Stimulated activated naive CD4-positive, alpha-beta T cell treated with Interleukin-2 at 50 U/mL for 16 hours (primary cell): Measurements from ENCODE around the gene MAP3K9.
A peak's percentile ranks its signal among the peaks of the same experiment; 100 is the strongest.
"Not testable (repeated sequence)": the region's sequence is repeated elsewhere in the genome, so short reads cannot be mapped to it uniquely, and the experiment has no call there.

Experiments
- DNase-seq: peaks from one replicate; lab custom pipeline; 2025; lab: John Stamatoyannopoulos, UW

Gene MAP3K9

DNA sequence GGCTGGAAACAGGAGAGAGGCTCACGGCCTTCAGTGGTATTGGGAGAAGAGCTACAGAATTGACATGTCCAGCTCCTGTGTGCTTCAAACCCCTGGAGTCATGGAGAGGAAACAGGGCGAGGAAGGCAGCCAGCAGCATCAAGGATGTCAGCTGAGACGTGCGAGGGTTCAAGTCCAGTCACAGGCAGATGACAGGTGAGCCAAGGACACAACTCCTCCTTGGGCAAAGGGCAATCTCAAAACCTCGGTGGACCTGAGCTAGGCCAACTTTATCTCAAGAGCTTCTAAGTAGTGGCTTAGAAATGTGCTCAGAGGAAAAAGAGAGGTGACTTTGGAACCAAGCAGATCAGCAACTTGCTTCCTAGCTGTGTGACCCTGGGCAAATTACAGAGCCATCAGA is 86.0 kb downstream of the MAP3K9 start:
- no peak for DNase-seq

DNA sequence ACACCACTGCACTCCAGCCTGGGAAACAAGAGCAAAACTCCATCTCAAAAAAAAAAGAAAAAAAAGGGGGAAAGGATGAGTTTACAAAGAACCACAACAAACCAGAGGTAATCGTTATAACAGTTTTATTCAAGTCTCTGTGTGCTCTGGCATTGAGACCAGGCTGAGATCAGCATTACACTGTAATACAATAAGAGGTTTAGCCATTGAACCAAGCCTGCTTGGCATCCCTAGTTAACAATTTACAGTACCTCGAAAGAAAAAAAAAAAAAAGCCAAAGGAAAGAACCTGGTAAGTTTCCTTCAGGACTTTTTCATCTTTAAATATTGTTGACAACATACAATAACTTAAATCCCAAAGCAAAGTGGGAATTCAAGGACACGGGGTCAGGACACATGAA is 86.9 kb downstream of the MAP3K9 start:
- no peak for DNase-seq

DNA sequence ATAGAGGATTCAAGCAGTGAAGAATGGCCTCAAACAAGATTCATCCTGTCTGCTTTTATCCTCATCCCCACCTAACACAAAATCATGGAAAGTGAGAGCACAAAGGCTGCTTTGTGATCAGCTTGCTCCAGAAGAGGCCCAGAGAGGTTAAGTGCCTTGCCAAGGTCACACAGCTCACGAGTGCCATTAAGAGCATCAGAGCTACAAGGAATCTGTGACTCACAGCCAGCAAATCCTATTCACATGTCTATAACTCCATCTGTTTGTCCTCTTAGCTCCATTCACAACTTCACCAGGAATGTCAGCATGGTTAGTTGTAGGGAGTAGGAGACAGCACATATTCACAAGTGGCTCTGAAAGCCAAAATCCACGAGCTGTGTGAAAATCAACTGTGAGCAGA is 87.8 kb downstream of the MAP3K9 start:
- DNase-seq = no peak

DNA sequence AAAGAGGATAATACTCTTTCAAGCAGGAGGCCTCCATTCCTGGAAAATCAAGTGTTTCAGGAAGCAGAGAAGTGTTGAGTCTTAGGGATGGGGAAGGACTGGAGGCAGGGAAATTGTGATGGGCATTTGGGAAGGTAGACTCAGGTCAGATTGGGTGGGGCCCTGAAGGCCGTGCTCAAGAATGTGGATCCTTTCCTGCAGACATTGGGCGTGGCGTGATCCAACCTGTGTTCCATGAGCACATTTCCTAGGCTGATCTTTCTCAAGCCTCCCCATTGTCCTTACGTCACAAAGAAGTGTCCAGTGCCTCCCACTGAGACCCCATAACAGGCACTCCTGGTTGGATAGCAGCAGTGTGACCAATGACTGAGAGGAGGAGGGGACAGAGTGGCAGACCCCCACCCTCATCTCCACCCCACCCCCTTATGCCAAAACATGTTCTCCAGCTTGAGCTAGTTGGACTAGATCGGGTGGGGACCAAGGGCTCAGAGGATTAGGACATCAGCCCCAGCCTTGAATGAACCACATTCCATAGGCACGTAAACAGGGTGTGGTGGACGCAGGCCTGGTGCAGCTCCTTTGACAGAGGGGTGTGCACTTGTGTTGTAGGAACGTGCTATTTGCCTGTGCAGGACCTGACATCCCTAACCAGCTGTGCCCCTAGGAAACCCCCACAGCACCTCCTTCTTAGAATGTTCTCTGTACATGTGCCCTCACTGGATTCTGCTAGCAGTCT is 90.8 kb downstream of the MAP3K9 start:
- DNase-seq = no peak

DNA sequence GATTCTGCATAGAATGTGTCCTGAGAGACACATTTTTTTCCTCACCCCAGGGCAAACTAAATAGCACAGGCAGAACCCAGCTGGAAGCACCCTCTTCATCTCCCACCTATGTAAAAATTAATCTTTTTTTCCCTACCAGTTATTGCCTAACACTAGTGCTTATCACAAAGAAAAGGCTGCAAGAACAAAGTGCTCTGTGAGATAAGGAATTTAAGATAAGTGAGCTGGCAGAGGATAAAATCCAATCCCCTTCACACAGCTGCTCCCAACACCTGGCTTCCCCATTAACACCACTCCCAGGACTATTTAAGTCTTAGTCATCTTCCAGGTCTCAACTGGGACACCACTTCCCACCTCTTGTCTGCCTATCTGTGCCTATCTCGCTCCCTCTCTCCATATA is 92.4 kb downstream of the MAP3K9 start:
- no peak for DNase-seq

DNA sequence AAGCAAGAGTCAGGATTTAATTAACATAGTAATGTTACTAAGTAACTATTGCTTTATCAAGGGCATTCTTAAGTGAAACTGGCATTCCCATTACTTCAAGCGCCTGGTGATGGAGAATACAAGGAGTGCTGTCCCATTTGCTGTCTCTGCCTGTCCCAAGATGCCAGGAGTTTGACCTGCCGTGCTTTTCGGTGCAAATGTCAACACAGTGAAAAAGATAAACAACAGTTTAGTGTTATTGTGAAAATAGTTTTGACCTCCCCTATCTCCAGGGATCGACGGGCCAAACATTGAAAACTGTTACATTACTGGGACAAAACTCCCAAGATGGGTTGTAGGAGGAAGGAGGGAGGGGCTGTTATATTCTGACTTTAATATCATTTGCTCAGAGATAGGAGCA is 92.8 kb downstream of the MAP3K9 start:
- no peak for DNase-seq

DNA sequence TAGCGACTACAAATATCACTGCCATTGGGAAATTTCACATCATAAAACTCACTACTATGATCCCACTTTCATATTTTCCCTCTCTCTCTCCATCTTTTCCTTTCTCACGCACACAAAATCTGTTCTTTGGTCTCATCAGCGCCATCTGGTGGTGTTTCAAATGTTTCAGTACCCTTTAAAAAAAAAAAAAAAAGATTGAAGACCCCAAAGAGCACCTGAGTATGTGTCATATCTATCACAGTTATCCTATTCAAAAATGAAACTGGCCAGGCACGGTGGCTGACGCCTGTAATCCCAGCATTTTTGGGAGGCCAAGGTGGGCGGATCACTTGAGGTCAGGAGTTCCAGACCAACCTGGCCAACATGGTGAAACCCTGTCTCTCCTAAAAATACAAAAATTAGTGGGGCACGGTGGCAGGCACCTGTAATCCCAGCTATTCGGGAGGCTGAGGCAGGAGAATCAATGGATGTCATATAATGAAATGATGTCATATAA is 95.2 kb downstream of the MAP3K9 start:
- peak; percentile 12 for DNase-seq

DNA sequence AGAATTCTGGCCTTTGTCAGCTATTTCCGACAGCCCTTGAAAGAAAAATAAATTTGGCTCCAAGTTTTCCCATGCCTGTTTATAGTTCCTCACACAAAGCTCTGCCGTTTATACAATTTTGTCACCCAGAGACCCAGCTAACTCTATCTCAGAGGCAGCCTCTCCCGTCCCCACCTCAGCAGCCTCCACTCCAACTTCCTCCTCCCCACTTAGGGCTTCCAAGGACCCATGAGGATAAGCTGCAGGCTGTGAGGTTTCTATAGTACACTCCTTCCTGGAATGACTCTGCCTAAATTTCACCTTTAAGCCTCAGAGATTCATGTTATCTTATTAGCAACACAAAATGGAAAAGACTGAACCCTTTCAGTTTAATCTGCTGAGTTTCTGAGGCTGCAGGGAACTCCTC is 95.8 kb downstream of the MAP3K9 start:
- DNase-seq = no peak

DNA sequence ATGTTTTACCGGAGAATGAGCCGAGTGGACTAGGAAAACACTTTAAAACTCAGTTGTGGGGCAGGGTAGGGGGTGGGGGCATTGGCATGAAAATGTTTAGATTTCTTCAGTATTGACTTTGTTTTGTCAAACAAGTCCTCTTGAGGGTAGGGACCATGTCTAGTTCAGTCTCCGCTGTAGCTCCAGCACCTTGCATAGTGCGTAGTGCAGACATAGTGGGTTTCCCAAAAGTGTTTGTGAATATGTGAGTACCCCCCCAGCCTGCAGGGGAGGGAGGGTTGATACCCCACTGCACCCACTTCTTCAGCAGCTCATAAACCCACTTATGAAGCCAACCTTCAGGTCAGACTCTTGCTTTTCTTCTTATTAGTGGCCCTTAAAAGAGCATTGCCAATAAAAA is 96.2 kb downstream of the MAP3K9 start:
- DNase-seq = no peak

DNA sequence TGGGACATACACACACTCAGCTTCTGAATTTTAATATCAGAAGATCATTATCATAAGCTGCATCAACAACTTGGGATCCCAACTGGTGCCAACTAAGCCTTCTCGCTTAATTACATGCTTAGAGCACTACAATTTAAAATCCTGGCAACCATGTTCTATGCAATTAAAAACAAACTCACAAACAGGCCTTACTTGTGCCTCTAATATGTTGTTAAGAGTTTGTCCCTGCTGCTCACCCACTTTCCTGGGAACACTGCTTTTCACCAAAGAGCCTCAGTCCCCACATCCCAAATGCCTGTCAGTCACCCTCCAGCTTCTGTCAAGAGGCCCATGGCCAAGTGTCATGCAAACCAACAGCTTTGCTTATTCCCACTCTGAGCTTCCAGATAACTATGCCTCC is 97.9 kb downstream of the MAP3K9 start:
- DNase-seq = no peak

DNA sequence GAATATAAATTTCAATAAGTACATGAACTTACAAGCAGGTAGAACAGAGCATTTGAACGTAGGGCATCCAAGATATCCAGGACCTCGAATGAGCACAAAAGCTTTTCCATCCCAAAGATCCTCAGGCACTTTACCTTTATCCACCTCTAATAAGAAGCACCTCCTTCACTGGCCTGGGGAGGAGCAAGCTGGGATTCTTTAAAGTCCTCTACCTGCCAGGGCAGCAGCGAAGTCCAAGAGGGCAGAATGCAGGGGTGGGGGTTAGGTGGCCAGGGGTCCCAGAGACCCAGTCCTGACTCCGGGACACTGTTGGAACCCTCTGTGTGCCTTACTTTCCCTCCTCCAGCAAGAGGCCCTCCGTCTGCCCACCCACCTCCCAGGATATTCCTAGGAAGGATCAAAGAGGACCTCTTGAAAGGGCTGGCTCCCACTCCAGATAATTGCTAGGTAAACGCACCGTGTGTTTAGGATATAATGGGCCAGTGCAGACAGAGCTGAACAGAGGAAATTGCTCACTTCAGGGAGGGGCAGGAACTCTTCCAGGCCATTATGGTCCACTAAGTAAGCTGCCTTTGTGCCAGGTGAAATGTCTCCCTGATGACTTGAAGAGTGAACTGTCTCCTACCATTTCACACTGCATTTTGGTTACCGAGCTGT is 99.5 kb downstream of the MAP3K9 start:
- no peak for DNase-seq

DNA sequence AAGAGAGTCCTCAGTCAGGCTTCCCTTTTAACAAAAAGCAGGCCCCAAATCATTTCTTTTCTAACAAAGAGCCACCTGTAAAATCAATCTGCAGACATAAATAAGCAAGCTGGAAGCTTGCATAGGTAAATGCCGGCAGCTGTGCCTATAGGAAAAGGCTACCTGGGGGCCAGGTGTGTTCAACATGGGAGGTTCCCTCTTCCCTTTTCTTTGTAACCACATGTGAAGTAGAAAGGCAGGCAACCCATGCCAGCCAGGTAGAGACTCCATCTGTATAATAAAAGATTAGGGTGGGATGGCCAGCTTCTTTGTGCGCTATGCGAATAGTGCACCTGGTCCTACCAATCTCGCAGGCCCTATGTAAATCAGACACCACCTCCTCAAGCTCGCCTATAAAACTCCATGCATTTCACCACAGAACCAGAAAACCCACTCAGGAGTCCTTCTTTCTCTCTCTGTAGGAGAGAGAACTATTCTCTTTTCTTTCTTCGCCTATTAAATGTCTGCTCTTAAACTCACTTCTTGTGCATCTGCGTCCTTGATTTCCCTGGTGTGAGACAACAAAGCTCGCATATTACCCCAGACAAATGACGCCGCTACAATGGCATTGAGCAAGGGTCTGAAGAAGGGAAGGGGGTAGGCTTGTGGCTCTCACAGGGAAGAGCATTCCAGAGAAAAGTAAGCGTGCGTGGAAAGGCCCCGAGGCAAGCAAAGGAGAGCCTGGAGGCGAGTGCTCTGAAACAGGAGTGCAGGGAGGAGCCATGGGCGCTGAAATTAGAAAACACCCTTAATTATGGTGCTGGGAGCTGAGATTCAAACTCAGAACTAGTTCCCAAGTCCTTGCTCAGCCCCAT is 100.4 kb downstream of the MAP3K9 start:
- DNase-seq = no peak

DNA sequence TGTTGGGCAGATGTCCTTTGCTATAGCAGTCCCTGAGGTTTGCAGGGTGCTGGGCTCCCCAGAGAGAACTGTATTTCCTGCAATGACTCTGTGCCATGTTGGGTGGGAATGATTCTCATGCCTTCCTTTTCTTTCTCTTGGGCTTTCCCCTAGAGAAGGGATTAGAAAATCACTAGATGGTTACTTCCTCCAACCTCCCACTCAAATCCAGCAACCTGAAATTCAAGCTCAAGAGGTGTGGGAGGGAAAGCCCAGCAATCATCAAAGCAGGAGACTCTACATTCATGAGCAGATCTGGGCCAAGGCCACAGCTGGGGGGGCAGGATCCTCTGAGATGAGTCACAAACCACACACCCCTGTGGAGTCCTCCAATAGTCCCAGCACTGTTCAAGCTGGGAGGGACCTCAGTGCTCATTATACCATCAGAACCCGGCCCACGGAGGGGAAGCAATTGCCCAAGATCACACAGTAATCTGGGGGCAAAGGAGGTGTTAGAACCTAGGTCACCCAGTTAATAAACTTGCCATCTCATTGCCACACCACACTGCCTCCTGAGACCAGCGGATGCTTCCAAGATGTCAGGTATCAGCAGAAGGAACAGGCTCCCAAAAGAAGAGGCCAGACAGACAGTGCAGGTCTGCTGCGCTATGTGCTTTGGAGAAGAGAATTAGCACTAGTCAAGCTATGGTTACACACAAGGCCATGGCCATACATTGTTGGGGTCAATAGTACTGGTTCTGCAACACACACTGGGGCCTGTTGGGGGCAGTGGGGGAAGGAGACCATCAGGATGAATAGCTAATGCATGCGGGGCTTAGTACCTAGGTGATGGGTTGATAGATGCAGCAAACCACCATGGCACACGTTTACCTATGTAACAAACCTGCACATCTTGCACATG is 101.9 kb downstream of the MAP3K9 start:
- DNase-seq = no peak

DNA sequence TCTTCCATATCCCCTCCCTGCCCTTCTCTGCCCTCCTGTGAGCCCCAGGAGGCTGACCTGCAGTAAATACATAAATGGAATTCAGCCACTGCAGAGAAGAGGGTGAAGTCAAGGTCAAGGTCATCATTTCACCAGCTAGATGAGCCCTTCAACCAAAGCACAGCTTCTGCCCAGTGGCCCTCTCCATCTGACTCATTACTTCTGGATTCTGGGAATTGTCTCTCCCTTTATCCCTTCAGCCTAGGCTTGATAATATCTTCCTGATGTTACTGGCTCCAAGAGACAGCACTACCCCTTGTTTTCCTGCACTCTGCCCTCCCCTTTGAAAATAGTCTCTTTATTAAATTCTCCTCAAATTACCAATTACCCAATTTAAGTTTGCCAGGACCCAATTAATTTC is 103.1 kb downstream of the MAP3K9 start:
- no peak for DNase-seq

DNA sequence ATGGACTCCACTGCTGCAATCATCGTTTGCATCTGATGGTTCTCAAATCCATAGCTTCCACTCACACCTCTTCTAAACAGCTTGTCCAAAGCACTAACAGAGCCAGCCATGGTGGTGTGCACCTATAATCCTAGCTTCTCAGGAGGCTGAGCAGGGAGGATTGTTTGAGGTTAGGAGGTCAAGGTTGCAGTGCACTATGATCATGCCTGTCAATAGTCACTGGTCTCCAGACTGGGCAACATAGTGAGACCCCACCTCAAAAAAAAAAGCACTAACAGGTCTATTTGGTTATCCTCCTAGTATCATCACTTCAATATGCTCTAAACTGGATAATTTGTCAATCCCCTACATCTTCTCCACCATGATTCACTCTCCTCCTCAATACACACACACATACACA is 104.4 kb downstream of the MAP3K9 start:
- no peak for DNase-seq

DNA sequence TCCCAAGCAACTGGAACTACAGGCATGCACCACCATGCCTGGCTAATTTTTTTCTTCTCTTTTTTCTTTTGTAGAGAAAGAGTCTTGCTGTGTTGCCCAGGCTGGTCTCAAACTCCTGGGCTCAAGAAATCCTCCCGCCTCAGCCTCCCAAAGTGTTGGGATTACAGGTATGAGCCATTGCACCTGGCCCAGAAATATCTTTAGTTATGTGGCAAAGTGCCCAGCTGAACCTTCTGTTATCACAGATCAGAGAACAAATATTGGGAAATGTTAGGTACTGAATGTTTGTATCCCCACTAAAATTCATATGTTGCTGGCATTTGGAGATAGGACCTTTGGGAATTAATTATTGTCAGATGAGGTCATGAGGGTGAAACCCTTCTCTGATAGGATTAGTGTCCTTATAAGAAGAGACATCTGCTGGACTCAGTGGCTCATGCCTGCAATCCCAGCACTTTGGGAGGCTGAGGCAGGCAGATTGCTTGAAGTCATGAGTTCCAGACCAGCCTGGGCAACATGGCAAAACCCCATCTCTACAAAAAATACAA is 105.6 kb downstream of the MAP3K9 start:
- DNase-seq = not testable (repeated sequence)

DNA sequence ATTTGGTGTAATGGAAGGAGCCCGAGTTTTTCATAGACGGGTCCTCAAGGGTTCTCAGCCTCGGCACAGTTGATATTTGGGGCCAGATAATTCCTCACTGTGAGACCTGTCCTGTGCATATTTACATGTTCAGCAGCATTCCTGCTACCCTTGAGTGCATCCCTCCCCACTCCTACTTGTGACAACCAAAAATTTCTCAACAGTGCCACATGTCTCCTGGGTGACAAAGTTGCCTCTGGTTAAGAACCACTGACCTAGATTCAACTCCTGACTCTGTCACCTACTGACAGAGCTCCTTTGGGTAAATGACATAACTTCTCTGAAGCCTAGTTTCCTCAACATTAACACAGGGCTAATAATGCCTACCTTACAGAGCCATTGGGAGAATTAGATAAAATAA is 107.2 kb downstream of the MAP3K9 start:
- DNase-seq = no peak

DNA sequence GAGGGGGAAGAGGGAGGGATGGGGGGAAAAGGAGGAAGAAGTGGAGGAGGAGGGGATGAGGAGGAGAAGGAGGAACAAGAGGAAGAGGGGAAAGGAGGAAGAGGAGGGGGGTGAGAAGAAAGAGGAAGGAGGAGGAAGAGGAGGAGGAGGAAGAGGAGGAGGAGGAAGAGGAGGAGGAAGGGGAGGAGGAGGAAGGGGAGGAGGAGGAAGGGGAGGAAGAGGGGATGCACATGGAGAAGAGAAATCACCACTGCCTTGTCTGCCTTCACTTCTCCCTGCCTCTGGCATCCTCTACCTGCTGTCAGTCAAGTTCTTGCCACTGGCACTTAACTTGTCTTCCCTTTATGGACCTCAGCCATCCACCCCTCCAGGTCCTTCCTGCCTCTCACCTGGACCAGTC is 107.7 kb downstream of the MAP3K9 start:
- no peak for DNase-seq

DNA sequence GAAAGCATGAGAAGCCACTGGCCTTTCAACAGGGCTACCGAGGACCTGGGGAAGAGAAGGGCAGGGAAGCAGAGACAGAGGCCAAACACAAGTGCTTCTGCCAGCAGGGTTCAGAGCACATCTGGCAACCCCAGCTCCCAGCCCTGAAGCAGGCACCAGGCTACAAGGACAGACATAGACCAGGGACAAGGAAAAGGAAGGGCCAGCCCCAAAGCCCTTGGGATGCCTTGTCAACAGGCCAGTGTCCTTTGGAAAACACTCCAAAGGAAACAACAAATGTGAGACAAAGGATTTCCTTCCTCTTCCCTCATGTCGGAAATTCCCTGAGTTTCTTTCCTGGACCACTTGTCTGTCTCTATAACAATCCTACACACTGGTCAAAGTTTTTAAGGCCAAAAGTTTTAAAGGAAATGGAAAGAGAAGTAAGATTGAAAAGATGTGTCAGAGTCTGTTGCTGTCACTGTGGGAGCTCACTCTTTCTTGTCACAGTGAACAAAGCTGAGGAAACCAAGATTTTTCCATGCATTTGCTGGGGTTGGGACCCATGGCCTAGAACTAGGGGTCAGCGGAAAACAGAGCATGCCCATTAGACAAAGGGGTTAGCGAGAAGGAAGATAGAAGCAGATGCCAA is 108.2 kb downstream of the MAP3K9 start:
- no peak for DNase-seq

DNA sequence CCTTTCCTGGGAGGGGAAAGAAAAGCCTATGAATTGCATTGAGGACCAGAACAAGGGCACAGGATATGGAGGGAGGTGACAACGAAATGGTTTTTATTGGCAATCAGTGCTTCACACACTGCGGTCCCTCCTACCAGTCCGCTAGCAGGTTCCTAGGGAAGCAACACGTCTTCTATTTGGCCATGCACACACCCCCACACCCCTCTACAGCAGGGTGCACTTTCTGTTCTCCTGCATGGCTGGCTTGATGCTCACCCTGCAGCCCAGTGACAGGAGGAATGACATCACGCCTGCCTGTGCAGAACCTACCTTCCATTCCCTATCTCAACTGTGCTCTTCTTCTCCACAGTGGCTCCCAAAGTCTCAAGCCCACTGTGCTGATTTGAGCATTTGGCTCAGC is 109.7 kb downstream of the MAP3K9 start:
- no peak for DNase-seq

DNA sequence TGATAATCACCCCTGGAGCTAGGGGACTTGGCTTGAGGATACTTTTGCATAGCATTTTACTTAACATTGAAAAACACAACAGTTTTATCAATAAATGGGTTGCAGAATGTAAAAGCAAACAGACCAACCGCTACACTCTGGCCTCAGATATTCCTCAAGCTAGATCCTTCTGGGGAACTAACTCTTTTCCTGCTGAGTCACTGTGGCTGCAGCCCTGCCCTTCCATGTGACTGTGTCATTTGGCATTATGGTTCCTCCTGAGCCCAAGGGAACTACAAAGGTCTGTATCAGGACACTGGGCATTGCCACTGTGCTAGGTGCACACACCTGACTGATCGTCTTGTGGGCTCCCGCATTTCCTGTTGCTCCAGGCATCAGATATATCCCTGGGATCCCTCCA is 111.0 kb downstream of the MAP3K9 start:
- DNase-seq = no peak
